IMR-90 (cell line): ENCODE data around the gene VRK2. TPM values are rescaled to one million over a fixed set of nuclear protein-coding genes. Genes with fewer than 3 reads are reported as not detected.

ENCODE experiments used
- ATAC-seq: fragments of 200-7000 bp; cut with Tn5 transposase; 2 replicates; pipeline ENCODE4 v1.9.1; 2020; ENCODE audit warnings: low read depth, mild to moderate bottlenecking, moderate library complexity
- BruUV-seq: library from RNA; stranded (reverse); fragments of 400-500 nt; replicated peaks from 2 replicates; lab custom pipeline; 2021; lab: Mats Ljungman, UMichigan
- CTCF ChIA-PET: fragments of 300-600 bp; formaldehyde crosslinking; extraction: SDS; loops from one replicate; lab custom pipeline; 2021; ENCODE audit warnings: antibody characterized with exemption; lab: Yijun Ruan, JAX
- POLR2A ChIA-PET: fragments of 300-600 bp; sonication (Branson Sonifier 250); formaldehyde crosslinking; loops from one replicate; lab custom pipeline; 2022; ENCODE audit warnings: antibody characterized with exemption; ENCODE audit not compliant: unreplicated experiment; lab: Charles Lee
- DNase-seq: peaks from one replicate; pipeline ENCODE4 v3.0.0; 2013
- H2AFZ ChIP-seq: replicated peaks from 2 replicates; pipeline ENCODE3; 2013; ENCODE audit warnings: low read length, mild to moderate bottlenecking; ENCODE audit not compliant: poor library complexity
- H2AK5ac ChIP-seq: 2 replicates; pipeline ENCODE4 v1.6.1; 2013; ENCODE audit warnings: low read depth, low read length, inconsistent platforms
- H2AK9ac ChIP-seq: replicated peaks from 2 replicates; pipeline ENCODE3; 2013; ENCODE audit warnings: mild to moderate bottlenecking, low read depth, low read length, moderate library complexity; ENCODE audit not compliant: poor library complexity
- H2BK120ac ChIP-seq: 2 replicates; pipeline ENCODE4 v1.6.1; 2013; ENCODE audit warnings: low read depth, low read length, inconsistent platforms
- H2BK15ac ChIP-seq: 3 replicates; pipeline ENCODE4 v1.6.1; 2013; ENCODE audit warnings: low read depth, low read length, inconsistent platforms
- H2BK20ac ChIP-seq: 2 replicates; pipeline ENCODE4 v1.6.1; 2013; ENCODE audit warnings: low read depth, mild to moderate bottlenecking, inconsistent platforms, low read length, moderate library complexity
- H2BK5ac ChIP-seq: 2 replicates; pipeline ENCODE4 v1.6.1; 2013; ENCODE audit warnings: mild to moderate bottlenecking, low read depth, low read length, inconsistent platforms; ENCODE audit not compliant: poor library complexity, severe bottlenecking
- H3K14ac ChIP-seq: replicated peaks from 2 replicates; pipeline ENCODE4 v1.6.1; 2013; ENCODE audit warnings: low read depth, low read length, inconsistent platforms
- H3K18ac ChIP-seq: 2 replicates; pipeline ENCODE4 v1.6.1; 2013; ENCODE audit warnings: low read depth, low read length, control low read depth
- H3K23ac ChIP-seq: 2 replicates; pipeline ENCODE4 v1.6.1; 2013; ENCODE audit warnings: low read depth, low read length, inconsistent platforms
- H3K27ac ChIP-seq: 2 replicates; pipeline ENCODE4 v1.5.1; 2013; ENCODE audit warnings: mild to moderate bottlenecking, control low read depth, low read length; ENCODE audit not compliant: insufficient read depth
- H3K27me3 ChIP-seq: 2 replicates; pipeline ENCODE4 v1.6.1; 2013; ENCODE audit warnings: low read length; ENCODE audit not compliant: control insufficient read depth, insufficient read depth
- H3K36me3 ChIP-seq: 2 replicates; pipeline ENCODE4 v1.6.1; 2013; ENCODE audit warnings: low read length, mixed read lengths; ENCODE audit not compliant: control insufficient read depth, insufficient read depth
- H3K4ac ChIP-seq: 2 replicates; pipeline ENCODE4 v1.6.1; 2013; ENCODE audit warnings: low read depth, low read length, inconsistent platforms
- H3K4me1 ChIP-seq: 2 replicates; pipeline ENCODE4 v1.6.1; 2013; ENCODE audit warnings: low read length, mixed read lengths; ENCODE audit not compliant: control insufficient read depth, insufficient read depth
- H3K4me2 ChIP-seq: 2 replicates; pipeline ENCODE4 v1.6.1; 2013; ENCODE audit warnings: low read depth, mild to moderate bottlenecking, control low read depth, low read length, moderate library complexity
- H3K4me3 ChIP-seq: 2 replicates; pipeline ENCODE4 v1.5.1; 2013; ENCODE audit warnings: low read depth, mild to moderate bottlenecking, control low read depth, low read length, moderate library complexity; ENCODE audit not compliant: insufficient read depth
- H3K56ac ChIP-seq: 2 replicates; pipeline ENCODE4 v1.6.1; 2013; ENCODE audit warnings: low read length, inconsistent platforms; ENCODE audit not compliant: insufficient read depth; ENCODE audit errors: extremely low read depth
- H3K79me1 ChIP-seq, 2 experiments: 2 replicates each; pipeline ENCODE4 v1.6.1; 2013; ENCODE audit warnings: low read length in 2 of 2, inconsistent platforms in 1 of 2, low read depth in 1 of 2
- H3K9ac ChIP-seq: 2 replicates; pipeline ENCODE4 v1.6.1; 2013; ENCODE audit warnings: low read depth, low read length, control low read depth
- H3K9me1 ChIP-seq: 2 replicates; pipeline ENCODE4 v1.6.1; 2013; ENCODE audit warnings: low read length, inconsistent platforms; ENCODE audit not compliant: insufficient read depth
- H3K9me3 ChIP-seq: 2 replicates; pipeline ENCODE4 v1.6.1; 2013; ENCODE audit warnings: low read length; ENCODE audit not compliant: control insufficient read depth, insufficient read depth
- H4K20me1 ChIP-seq: 2 replicates; pipeline ENCODE4 v1.6.1; 2013; ENCODE audit warnings: low read length, inconsistent platforms; ENCODE audit not compliant: insufficient read depth
- H4K5ac ChIP-seq: 2 replicates; pipeline ENCODE4 v1.6.1; 2013; ENCODE audit warnings: mild to moderate bottlenecking, low read depth, low read length, control low read depth
- H4K8ac ChIP-seq, 2 experiments: 2 replicates each; pipeline ENCODE4 v1.6.1; 2013; ENCODE audit warnings: low read depth in 2 of 2, low read length in 2 of 2, control low read depth in 1 of 2, inconsistent platforms in 1 of 2
- H4K91ac ChIP-seq: 2 replicates; pipeline ENCODE4 v1.6.1; 2013; ENCODE audit warnings: low read depth, low read length, inconsistent platforms; ENCODE audit not compliant: insufficient read depth
- BHLHE40 ChIP-seq: fragments of 150-350 bp; IDR thresholded peaks from 2 replicates; pipeline ENCODE4 v1.6.1; 2016; ENCODE audit warnings: mild to moderate bottlenecking, low read depth, low read length
- POLR2A ChIP-seq: IDR thresholded peaks from 2 replicates; pipeline ENCODE4 v1.6.1; 2012; ENCODE audit warnings: mild to moderate bottlenecking, low read depth, low read length
- WGBS, 2 experiments: methylation state at CpG; one replicate each; pipeline versions ENCODE4 v1.1.5 to v1.1.7; 2013; ENCODE audit warnings: missing lambda C conversion rate in 2 of 2; ENCODE audit not compliant: insufficient read length in 1 of 2; ENCODE audit errors: extremely low coverage in 2 of 2; 5-methylcytosine and 5-hydroxymethylcytosine counted together
- dilution Hi-C: fragments of 300-500 bp; cut with HindIII; formaldehyde crosslinking; loops from one replicate; pipeline ENCODE4 v1.14.3; 2018; ENCODE audit warnings: low sequenced_read_pairs; ENCODE audit not compliant: unreplicated experiment
- in situ Hi-C: fragments of 300-500 bp; cut with MboI; formaldehyde crosslinking; loops from 3 replicates; pipeline ENCODE4 v1.14.3; 2019; ENCODE audit warnings: low sequenced_read_pairs, inconsistent platforms, mixed read lengths
- intact Hi-C: fragments of 100-400 bp; cut with micrococcal nuclease; formaldehyde crosslinking; loops from 2 replicates; pipeline ENCODE4 v1.10.0; 2022
- polyA plus RNA-seq, 3 experiments: library from polyadenylated mRNA; depleted of rRNA; stranded (reverse); fragments of >200 nt; gene quantifications; 2 replicates each; pipeline ENCODE4 v1.2.3, GENCODE V29; 2012; ENCODE audit warnings: low replicate concordance in 1 of 3
- total RNA-seq: library from RNA; depleted of rRNA; stranded (reverse); fragments of >200 nt; gene quantifications from 2 replicates; pipeline ENCODE4 v1.2.3, GENCODE V29; 2012
- TF ChIP-seq, protein P1 (sequence below): conservative IDR thresholded peaks from 2 replicates; pipeline ENCODE4 v1.5.1; 2012; ENCODE audit warnings: mild to moderate bottlenecking, low read depth, low read length, improper control_type of control experiment

Gene VRK2
- total and polyA plus RNA-seq, 2 of the 4 experiments (the other 2 are of a cell fraction) = 12.2 to 22.8 TPM

DNA sequence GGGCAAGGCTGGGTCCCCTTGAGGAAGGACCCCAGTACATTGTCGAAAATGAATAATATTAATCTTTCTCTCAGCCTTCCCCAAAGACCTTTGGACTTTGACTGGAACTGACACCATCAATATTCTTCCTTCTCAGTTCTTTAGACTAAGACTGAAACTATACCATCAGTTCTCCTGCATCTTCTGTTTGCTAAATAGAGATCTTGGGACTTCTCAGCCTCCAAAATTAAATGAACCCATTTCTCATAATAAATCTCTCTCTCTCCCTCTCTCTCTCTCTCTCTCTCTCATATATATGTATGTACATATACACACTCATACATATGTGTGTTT is 39.7 kb upstream of the VRK2 start:
- Histone ChIP-seq H2AK9ac (no peak overlapping the region), H2BK5ac (no peak overlapping the region), H3K9me3 (no peaks in the 10 kb centered on the region), H3K79me1 (no peaks in the 10 kb centered on the region), H2AFZ (no peak overlapping the region), H2BK15ac (no peak overlapping the region), H2BK20ac (no peak overlapping the region), H3K18ac (no peak overlapping the region), H3K4me1 (no peaks in the 10 kb centered on the region), H2AK5ac (no peak overlapping the region), H4K5ac (no peak overlapping the region), H4K91ac (no peak overlapping the region), H3K56ac (no peak overlapping the region), H4K8ac (no peak overlapping the region), H3K4ac (no peak overlapping the region), H3K4me3 (no peak overlapping the region), H2BK120ac (no peak overlapping the region), H3K9me1 (no peaks in the 10 kb centered on the region), H3K9ac (no peak overlapping the region), H4K20me1 (no peaks in the 10 kb centered on the region), H3K27ac (no peak overlapping the region), H3K27me3 (no peaks in the 10 kb centered on the region), H3K4me2 (no peak overlapping the region), H3K14ac (no peak overlapping the region), H3K36me3 (no peaks in the 10 kb centered on the region), H3K23ac (no peak overlapping the region)
- DNase-seq (no peak), ATAC-seq (no peak)
- no CpG with 5 or more reads among the region's 1 CpG for WGBS, 2 experiments
- in situ Hi-C loops (no loop called here), intact Hi-C loops (no loop called here), dilution Hi-C loops (no loop called here)
- TF ChIP-seq POLR2A (no peak), BHLHE40 (no peak)
- TF ChIP-seq, protein P1, sequence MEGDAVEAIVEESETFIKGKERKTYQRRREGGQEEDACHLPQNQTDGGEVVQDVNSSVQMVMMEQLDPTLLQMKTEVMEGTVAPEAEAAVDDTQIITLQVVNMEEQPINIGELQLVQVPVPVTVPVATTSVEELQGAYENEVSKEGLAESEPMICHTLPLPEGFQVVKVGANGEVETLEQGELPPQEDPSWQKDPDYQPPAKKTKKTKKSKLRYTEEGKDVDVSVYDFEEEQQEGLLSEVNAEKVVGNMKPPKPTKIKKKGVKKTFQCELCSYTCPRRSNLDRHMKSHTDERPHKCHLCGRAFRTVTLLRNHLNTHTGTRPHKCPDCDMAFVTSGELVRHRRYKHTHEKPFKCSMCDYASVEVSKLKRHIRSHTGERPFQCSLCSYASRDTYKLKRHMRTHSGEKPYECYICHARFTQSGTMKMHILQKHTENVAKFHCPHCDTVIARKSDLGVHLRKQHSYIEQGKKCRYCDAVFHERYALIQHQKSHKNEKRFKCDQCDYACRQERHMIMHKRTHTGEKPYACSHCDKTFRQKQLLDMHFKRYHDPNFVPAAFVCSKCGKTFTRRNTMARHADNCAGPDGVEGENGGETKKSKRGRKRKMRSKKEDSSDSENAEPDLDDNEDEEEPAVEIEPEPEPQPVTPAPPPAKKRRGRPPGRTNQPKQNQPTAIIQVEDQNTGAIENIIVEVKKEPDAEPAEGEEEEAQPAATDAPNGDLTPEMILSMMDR = no peak
- BruUV-seq = no TSS peak
- POLR2A ChIA-PET = no interaction called here
- CTCF ChIA-PET = no interaction called here
